GM19438 (cell line): ENCODE data around the gene CDPF1.

Source experiments
- ATAC-seq: cut with Tn5 transposase; IDR thresholded peaks from one replicate; pipeline ENCODE4 v1.9.1; 2021; ENCODE audit warnings: low read depth; ENCODE audit not compliant: unreplicated experiment

The CDPF1 gene

GRCh38 chr22:46260038-46260437, 9.9 kb upstream of the CDPF1 start:
- ATAC-seq, result no peak

- no peak for ATAC-seq
Measured at GRCh38 chr22:46259374-46259773, 9.3 kb upstream of the CDPF1 start.

GRCh38 chr22:46256358-46256958, 6.4 kb upstream of the CDPF1 start:
- ATAC-seq, result no peak

GRCh38 chr22:46251816-46252380, 1.8 kb upstream of the CDPF1 start:
- no peak for ATAC-seq

- no peak for ATAC-seq
Measured at GRCh38 chr22:46251266-46251665, 1.2 kb upstream of the CDPF1 start.

- ATAC-seq, result no peak
Measured at GRCh38 chr22:46250783-46251125, 661 bp upstream of the CDPF1 start.

GRCh38 chr22:46247443-46247975, 2.6 kb downstream of the CDPF1 start:
- no peak for ATAC-seq

GRCh38 chr22:46246178-46246577, 3.9 kb downstream of the CDPF1 start:
- ATAC-seq, result no peak

GRCh38 chr22:46245511-46245910, 4.6 kb downstream of the CDPF1 start:
- ATAC-seq, result no peak

- no peak for ATAC-seq
Measured at GRCh38 chr22:46244771-46245170, 5.3 kb downstream of the CDPF1 start.

GRCh38 chr22:46242076-46242475, 8.0 kb downstream of the CDPF1 start:
- ATAC-seq, result no peak

GRCh38 chr22:46241396-46242007, 8.6 kb downstream of the CDPF1 start:
- no peak for ATAC-seq

- ATAC-seq, result no peak
Measured at GRCh38 chr22:46240907-46241306, 9.2 kb downstream of the CDPF1 start.

- no peak for ATAC-seq
Measured at GRCh38 chr22:46240506-46240905, 9.6 kb downstream of the CDPF1 start.

GRCh38 chr22:46240073-46240472, 10.0 kb downstream of the CDPF1 start:
- ATAC-seq, result no peak

GRCh38 chr22:46239261-46240048, 10.6 kb downstream of the CDPF1 start:
- ATAC-seq, result no peak

- no peak for ATAC-seq
Measured at GRCh38 chr22:46238541-46238940, 11.6 kb downstream of the CDPF1 start.

- no peak for ATAC-seq
Measured at GRCh38 chr22:46237453-46238124, 12.5 kb downstream of the CDPF1 start.

GRCh38 chr22:46234969-46235368, 15.1 kb downstream of the CDPF1 start:
- no peak for ATAC-seq

- ATAC-seq, result no peak
Measured at GRCh38 chr22:46233231-46233630, 16.9 kb downstream of the CDPF1 start.
